Measurements from ENCODE around the gene DRD4. TPM values are rescaled to one million over a fixed set of nuclear protein-coding genes. Genes with fewer than 3 reads are reported as not detected.

DRD4 gene
- total RNA-seq, 1 donor from 2014 or later, result not detected

GRCh38 chr11:597166-597725 is 39.8 kb upstream of the DRD4 start:
- Histone ChIP-seq H3K36me3 (ENCODE audit: control insufficient read depth in 3 of 3, insufficient read depth in 3 of 3, low read length in 3 of 3) (peaks cover 64 to 72% (median 67%) of the 10 kb centered on the region in 3 donors), H3K4me3 (ENCODE audit: low read length in 3 of 3) (no peak overlapping the region), H3K27me3 (ENCODE audit: control insufficient read depth in 3 of 3, insufficient read depth in 3 of 3, low read length in 3 of 3) (no peaks in the 10 kb centered on the region), H3K9me3 (ENCODE audit: control insufficient read depth in 3 of 3, low read length in 3 of 3) (no peaks in the 10 kb centered on the region), H3K4me1 (ENCODE audit: control insufficient read depth in 3 of 3, insufficient read depth in 3 of 3, low read length in 3 of 3) (no peaks in the 10 kb centered on the region), H3K9ac (ENCODE audit: low read depth in 1 of 3, low read length in 3 of 3) (no peak overlapping the region), H3K27ac (ENCODE audit: low read depth, low read length) (no peak overlapping the region)

GRCh38 chr11:598005-598680 is 38.9 kb upstream of the DRD4 start:
- Histone ChIP-seq H3K27ac (ENCODE audit: low read depth, low read length) (no peak overlapping the region), H3K4me1 (ENCODE audit: control insufficient read depth in 3 of 3, insufficient read depth in 3 of 3, low read length in 3 of 3) (no peaks in the 10 kb centered on the region), H3K36me3 (ENCODE audit: control insufficient read depth in 3 of 3, insufficient read depth in 3 of 3, low read length in 3 of 3) (peaks cover 58 to 66% (median 62%) of the 10 kb centered on the region in 3 donors), H3K9me3 (ENCODE audit: control insufficient read depth in 3 of 3, low read length in 3 of 3) (no peaks in the 10 kb centered on the region), H3K27me3 (ENCODE audit: control insufficient read depth in 3 of 3, insufficient read depth in 3 of 3, low read length in 3 of 3) (no peaks in the 10 kb centered on the region), H3K9ac (ENCODE audit: low read depth in 1 of 3, low read length in 3 of 3) (no peak overlapping the region), H3K4me3 (ENCODE audit: low read length in 3 of 3) (no peak overlapping the region)

GRCh38 chr11:601573-602245 is 35.4 kb upstream of the DRD4 start:
- peaks cover 62 to 69% (median 64%) of the 10 kb centered on the region in 3 donors for H3K36me3 ChIP-seq (ENCODE audit: control insufficient read depth in 3 of 3, insufficient read depth in 3 of 3, low read length in 3 of 3)
- no peaks in the 10 kb centered on the region for H3K4me1 ChIP-seq (ENCODE audit: control insufficient read depth in 3 of 3, insufficient read depth in 3 of 3, low read length in 3 of 3)

GRCh38 chr11:603154-603553 is 33.9 kb upstream of the DRD4 start:
- Histone ChIP-seq H3K27ac (ENCODE audit: low read depth, low read length) (no peak overlapping the region), H3K4me1 (ENCODE audit: control insufficient read depth in 3 of 3, insufficient read depth in 3 of 3, low read length in 3 of 3) (no peaks in the 10 kb centered on the region), H3K27me3 (ENCODE audit: control insufficient read depth in 3 of 3, insufficient read depth in 3 of 3, low read length in 3 of 3) (no peaks in the 10 kb centered on the region), H3K36me3 (ENCODE audit: control insufficient read depth in 3 of 3, insufficient read depth in 3 of 3, low read length in 3 of 3) (peaks cover 63 to 72% (median 70%) of the 10 kb centered on the region in 3 donors), H3K4me3 (ENCODE audit: low read length in 3 of 3) (no peak overlapping the region), H3K9ac (ENCODE audit: low read depth in 1 of 3, low read length in 3 of 3) (no peak overlapping the region), H3K9me3 (ENCODE audit: control insufficient read depth in 3 of 3, low read length in 3 of 3) (no peaks in the 10 kb centered on the region)

More at GRCh38 chr11:601573-602245, 35.4 kb upstream of the DRD4 start:
- no peak overlapping the region for H3K9ac ChIP-seq (ENCODE audit: low read depth in 1 of 3, low read length in 3 of 3)
- no peaks in the 10 kb centered on the region for H3K9me3 ChIP-seq (ENCODE audit: control insufficient read depth in 3 of 3, low read length in 3 of 3)
- H3K4me3 ChIP-seq (ENCODE audit: low read length in 3 of 3), result no peak overlapping the region
- no peaks in the 10 kb centered on the region for H3K27me3 ChIP-seq (ENCODE audit: control insufficient read depth in 3 of 3, insufficient read depth in 3 of 3, low read length in 3 of 3)
- H3K27ac ChIP-seq (ENCODE audit: low read depth, low read length), result no peak overlapping the region

GRCh38 chr11:605286-606129 is 31.6 kb upstream of the DRD4 start:
- Histone ChIP-seq H3K9ac (ENCODE audit: low read depth in 1 of 3, low read length in 3 of 3) (no peak overlapping the region), H3K27ac (ENCODE audit: low read depth, low read length) (no peak overlapping the region), H3K36me3 (ENCODE audit: control insufficient read depth in 3 of 3, insufficient read depth in 3 of 3, low read length in 3 of 3) (peaks cover 72 to 76% (median 73%) of the 10 kb centered on the region in 3 donors), H3K4me3 (ENCODE audit: low read length in 3 of 3) (no peak overlapping the region), H3K4me1 (ENCODE audit: control insufficient read depth in 3 of 3, insufficient read depth in 3 of 3, low read length in 3 of 3) (no peaks in the 10 kb centered on the region), H3K9me3 (ENCODE audit: control insufficient read depth in 3 of 3, low read length in 3 of 3) (no peaks in the 10 kb centered on the region), H3K27me3 (ENCODE audit: control insufficient read depth in 3 of 3, insufficient read depth in 3 of 3, low read length in 3 of 3) (no peaks in the 10 kb centered on the region)

GRCh38 chr11:606245-606644 is 30.8 kb upstream of the DRD4 start:
- Histone ChIP-seq H3K27ac (ENCODE audit: low read depth, low read length) (no peak overlapping the region), H3K36me3 (ENCODE audit: control insufficient read depth in 3 of 3, insufficient read depth in 3 of 3, low read length in 3 of 3) (peaks cover 78 to 84% (median 80%) of the 10 kb centered on the region in 3 donors), H3K9me3 (ENCODE audit: control insufficient read depth in 3 of 3, low read length in 3 of 3) (no peaks in the 10 kb centered on the region), H3K27me3 (ENCODE audit: control insufficient read depth in 3 of 3, insufficient read depth in 3 of 3, low read length in 3 of 3) (no peaks in the 10 kb centered on the region), H3K9ac (ENCODE audit: low read depth in 1 of 3, low read length in 3 of 3) (peak overlapping the region in 1 of 3 donors; percentile 16), H3K4me1 (ENCODE audit: control insufficient read depth in 3 of 3, insufficient read depth in 3 of 3, low read length in 3 of 3) (no peaks in the 10 kb centered on the region), H3K4me3 (ENCODE audit: low read length in 3 of 3) (no peak overlapping the region)

GRCh38 chr11:607020-607780 is 29.9 kb upstream of the DRD4 start:
- no peaks in the 10 kb centered on the region for H3K27me3 ChIP-seq (ENCODE audit: control insufficient read depth in 3 of 3, insufficient read depth in 3 of 3, low read length in 3 of 3)
- peaks cover 77 to 81% (median 78%) of the 10 kb centered on the region in 3 donors for H3K36me3 ChIP-seq (ENCODE audit: control insufficient read depth in 3 of 3, insufficient read depth in 3 of 3, low read length in 3 of 3)
- no peaks in the 10 kb centered on the region for H3K9me3 ChIP-seq (ENCODE audit: control insufficient read depth in 3 of 3, low read length in 3 of 3)
- no peak overlapping the region for H3K9ac ChIP-seq (ENCODE audit: low read depth in 1 of 3, low read length in 3 of 3)
- H3K27ac ChIP-seq (ENCODE audit: low read depth, low read length), result no peak overlapping the region
- H3K4me1 ChIP-seq (ENCODE audit: control insufficient read depth in 3 of 3, insufficient read depth in 3 of 3, low read length in 3 of 3), result peaks cover 5 to 9% (median 7%) of the 10 kb centered on the region in 3 donors
- no peak overlapping the region for H3K4me3 ChIP-seq (ENCODE audit: low read length in 3 of 3)

- peaks cover 78 to 83% (median 83%) of the 10 kb centered on the region in 3 donors for H3K36me3 ChIP-seq (ENCODE audit: control insufficient read depth in 3 of 3, insufficient read depth in 3 of 3, low read length in 3 of 3)
- no peak overlapping the region for H3K27ac ChIP-seq (ENCODE audit: low read depth, low read length)
- no peaks in the 10 kb centered on the region for H3K27me3 ChIP-seq (ENCODE audit: control insufficient read depth in 3 of 3, insufficient read depth in 3 of 3, low read length in 3 of 3)
- H3K4me3 ChIP-seq (ENCODE audit: low read length in 3 of 3), result no peak overlapping the region
- no peak overlapping the region for H3K9ac ChIP-seq (ENCODE audit: low read depth in 1 of 3, low read length in 3 of 3)
- H3K9me3 ChIP-seq (ENCODE audit: control insufficient read depth in 3 of 3, low read length in 3 of 3), result no peaks in the 10 kb centered on the region
- peaks cover 14 to 18% (median 16%) of the 10 kb centered on the region in 3 donors for H3K4me1 ChIP-seq (ENCODE audit: control insufficient read depth in 3 of 3, insufficient read depth in 3 of 3, low read length in 3 of 3)
Measured at GRCh38 chr11:607971-608659, 29.0 kb upstream of the DRD4 start.

GRCh38 chr11:608791-609251 is 28.2 kb upstream of the DRD4 start:
- Histone ChIP-seq H3K9ac (ENCODE audit: low read depth in 1 of 3, low read length in 3 of 3) (no peak overlapping the region), H3K4me1 (ENCODE audit: control insufficient read depth in 3 of 3, insufficient read depth in 3 of 3, low read length in 3 of 3) (peaks cover 19 to 23% (median 21%) of the 10 kb centered on the region in 3 donors), H3K9me3 (ENCODE audit: control insufficient read depth in 3 of 3, low read length in 3 of 3) (no peaks in the 10 kb centered on the region), H3K4me3 (ENCODE audit: low read length in 3 of 3) (no peak overlapping the region), H3K27me3 (ENCODE audit: control insufficient read depth in 3 of 3, insufficient read depth in 3 of 3, low read length in 3 of 3) (no peaks in the 10 kb centered on the region), H3K36me3 (ENCODE audit: control insufficient read depth in 3 of 3, insufficient read depth in 3 of 3, low read length in 3 of 3) (peaks cover 76 to 83% (median 79%) of the 10 kb centered on the region in 3 donors), H3K27ac (ENCODE audit: low read depth, low read length) (no peak overlapping the region)

Data from skeletal muscle tissue (tissue), 4 donors.